ENCODE measurements around the gene CCDC57.

DNA sequence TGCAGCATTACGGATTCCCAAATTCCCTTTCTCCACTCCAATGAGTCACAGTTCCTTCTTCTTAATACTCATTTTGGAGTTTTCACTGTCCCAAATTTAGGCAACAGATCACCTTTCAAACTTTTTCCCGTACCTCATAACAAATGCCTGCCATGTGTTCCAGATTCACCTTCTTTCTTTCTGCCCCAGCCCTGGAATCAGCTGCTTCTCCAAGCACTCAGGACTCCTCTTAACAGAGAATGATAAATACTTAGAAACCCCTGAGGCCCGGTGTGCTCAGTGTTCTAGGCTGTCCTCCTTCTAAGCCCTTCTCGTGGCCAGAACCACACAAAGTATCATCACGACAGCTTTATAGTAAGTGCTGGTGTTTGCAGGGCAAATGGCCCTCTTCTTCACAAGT, 45.9 kb upstream of the CCDC57 start:
- no peak for TF ChIP-seq EZH2 (IDR thresholded peaks at IDR 0.05)
- TF ChIP-seq, protein P1, sequence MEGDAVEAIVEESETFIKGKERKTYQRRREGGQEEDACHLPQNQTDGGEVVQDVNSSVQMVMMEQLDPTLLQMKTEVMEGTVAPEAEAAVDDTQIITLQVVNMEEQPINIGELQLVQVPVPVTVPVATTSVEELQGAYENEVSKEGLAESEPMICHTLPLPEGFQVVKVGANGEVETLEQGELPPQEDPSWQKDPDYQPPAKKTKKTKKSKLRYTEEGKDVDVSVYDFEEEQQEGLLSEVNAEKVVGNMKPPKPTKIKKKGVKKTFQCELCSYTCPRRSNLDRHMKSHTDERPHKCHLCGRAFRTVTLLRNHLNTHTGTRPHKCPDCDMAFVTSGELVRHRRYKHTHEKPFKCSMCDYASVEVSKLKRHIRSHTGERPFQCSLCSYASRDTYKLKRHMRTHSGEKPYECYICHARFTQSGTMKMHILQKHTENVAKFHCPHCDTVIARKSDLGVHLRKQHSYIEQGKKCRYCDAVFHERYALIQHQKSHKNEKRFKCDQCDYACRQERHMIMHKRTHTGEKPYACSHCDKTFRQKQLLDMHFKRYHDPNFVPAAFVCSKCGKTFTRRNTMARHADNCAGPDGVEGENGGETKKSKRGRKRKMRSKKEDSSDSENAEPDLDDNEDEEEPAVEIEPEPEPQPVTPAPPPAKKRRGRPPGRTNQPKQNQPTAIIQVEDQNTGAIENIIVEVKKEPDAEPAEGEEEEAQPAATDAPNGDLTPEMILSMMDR (IDR thresholded peaks at IDR 0.05) = no peak
